GM21515 (cell line): Measurements from ENCODE around the gene RASD1.

ENCODE experiments used
- ATAC-seq: cut with Tn5 transposase; IDR thresholded peaks from one replicate; pipeline ENCODE4 v1.9.1; 2021; ENCODE audit not compliant: unreplicated experiment

Gene RASD1

GRCh38 chr17:17527534-17527933 lies 31.3 kb upstream of the RASD1 start:
- no peak for ATAC-seq

GRCh38 chr17:17526369-17526768 lies 30.2 kb upstream of the RASD1 start:
- ATAC-seq: no peak

DNA sequence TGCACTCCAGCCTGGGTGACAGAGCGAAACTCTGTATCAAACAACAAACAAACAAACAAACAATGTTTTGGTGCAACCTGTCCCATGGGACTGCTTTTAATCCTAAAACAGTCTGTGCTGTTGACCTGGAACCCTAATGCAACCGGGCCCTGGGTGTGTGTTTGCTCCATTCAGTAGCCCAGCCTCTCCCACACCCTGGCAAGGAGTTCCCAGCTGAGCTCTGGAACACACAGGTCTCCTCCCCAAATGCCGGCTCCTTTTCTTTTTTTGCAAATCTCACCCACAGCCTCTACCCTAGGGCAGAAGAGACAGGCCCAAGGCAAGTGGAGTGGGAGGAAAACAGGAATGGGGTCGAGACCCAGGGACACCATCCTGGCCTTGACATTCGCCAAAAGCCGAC lies 29.8 kb upstream of the RASD1 start:
- ATAC-seq: no peak

DNA sequence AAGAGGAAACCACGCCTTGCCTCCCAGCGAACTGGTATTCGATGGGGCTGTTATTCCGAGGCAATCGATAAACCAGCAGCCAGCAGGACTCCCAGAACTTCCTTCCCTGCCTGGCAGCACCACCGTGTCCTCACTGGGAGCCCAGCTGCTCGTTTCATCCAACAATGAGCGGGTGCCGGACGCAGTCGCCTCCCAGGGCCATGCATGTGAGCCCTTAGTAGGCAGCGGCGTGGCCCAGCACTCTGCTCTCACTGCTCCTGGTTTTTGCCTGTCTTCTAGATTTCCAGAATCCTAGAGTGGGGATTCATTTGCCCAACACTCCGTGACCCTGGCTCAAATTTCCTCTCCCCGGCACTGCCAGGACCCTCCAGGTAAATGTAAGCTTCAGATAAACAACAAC lies 29.1 kb upstream of the RASD1 start:
- ATAC-seq: no peak

GRCh38 chr17:17523731-17524490 lies 27.7 kb upstream of the RASD1 start:
- ATAC-seq: no peak

DNA sequence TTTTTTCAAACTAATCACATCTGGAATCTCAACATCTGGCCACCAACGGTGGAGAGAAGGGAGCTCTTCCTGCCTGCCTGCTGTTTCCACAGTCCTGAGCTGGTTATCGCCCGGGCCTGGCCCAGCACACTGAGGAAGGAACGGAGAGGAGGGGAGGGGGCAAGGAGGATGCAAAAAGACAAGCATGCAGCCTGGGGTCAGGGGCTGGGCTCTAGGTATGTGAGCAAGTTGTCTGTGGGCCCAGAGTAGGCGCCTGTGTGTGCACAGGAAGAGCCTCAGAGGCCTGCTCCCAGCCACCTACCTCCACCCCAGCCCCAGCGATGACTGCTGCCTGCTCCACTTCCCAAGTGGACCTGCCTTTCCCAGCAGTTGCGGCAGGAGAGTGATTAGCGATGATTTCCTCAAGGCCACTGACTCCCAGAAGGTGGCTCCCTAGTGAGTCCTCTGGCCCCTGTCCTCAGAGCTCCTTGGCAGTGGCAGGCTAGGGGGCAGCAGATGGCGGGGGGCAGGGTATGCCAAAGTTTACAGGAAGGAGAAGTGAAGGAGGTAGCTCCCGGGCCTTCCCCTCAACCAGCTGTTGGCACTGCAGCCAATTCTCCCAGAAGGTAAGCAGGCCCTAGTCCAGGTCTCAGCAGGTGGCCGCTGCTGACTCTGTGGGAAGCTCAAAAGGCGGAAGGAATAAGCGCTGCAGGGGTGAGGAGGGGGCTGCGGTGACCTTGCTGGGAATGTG lies 27.0 kb upstream of the RASD1 start:
- ATAC-seq: no peak

DNA sequence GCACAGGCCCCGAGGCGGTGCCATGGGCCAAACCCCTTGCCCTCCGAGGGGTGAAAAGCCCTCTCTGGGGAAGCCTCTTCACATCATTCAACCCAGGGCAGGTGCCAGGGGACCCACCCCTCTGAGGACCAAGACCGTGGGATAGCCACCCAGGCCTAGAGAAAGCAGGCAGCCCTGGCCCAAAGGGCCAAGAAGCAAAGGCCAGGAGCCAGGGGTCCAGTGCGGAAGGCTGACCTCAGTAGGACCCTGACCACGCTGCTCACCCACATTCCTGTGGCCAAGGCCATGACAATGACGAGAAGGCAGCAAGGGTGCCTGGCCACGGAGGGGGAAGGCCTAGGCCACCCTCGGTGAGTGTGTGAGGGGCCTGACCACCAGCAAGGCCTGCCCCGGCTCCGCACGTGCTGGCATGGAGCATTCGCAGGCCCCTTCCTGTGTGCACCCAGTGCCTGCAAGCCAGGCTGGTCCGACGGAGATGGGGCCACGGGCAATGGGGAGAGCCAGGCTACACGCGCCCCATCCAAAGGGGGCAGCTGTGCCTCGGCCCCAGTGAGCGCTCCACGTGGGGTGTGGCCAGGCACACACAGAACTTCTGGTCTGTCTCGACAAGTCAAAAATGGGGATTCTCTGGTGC lies 24.5 kb upstream of the RASD1 start:
- ATAC-seq: no peak

DNA sequence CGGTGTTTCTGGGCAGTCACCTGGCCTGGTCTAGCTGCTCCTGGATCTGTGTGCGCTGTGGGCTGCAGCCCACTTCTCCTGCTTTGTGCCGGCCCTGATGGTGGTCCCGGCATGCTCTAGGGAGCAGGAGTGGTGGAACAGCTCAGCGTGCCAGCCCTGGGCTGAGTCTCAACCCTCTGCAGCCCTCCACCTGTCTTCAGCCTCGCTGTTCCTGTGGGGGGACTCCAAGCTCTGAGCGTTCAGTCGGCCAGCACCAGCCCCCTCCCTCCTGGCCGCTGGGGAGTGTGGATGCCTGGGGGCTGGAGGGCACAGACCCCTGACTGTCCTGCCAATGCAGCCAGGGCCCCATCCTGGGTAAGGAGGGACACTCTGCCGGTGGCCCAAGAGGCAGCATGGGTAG lies 23.7 kb upstream of the RASD1 start:
- ATAC-seq: no peak

DNA sequence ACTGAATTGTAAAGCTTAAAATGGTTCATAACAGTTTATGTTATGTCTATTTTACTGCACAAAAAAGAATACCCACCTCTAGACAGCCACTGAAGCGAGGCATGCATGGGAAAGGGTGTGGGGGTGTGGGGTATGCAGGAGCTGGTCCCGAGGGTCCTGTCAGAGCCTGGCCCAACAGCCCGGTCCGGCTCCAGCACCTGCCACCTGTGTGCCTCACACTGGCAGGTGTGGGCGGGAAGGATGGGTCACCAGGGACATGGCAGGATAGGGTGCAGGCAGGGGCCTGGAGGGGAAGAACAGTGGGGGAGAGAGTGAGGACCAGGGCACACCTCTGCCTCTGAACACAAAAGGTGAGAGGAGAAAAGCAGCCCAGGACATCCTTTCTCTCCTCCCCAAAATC lies 22.8 kb upstream of the RASD1 start:
- ATAC-seq: no peak

DNA sequence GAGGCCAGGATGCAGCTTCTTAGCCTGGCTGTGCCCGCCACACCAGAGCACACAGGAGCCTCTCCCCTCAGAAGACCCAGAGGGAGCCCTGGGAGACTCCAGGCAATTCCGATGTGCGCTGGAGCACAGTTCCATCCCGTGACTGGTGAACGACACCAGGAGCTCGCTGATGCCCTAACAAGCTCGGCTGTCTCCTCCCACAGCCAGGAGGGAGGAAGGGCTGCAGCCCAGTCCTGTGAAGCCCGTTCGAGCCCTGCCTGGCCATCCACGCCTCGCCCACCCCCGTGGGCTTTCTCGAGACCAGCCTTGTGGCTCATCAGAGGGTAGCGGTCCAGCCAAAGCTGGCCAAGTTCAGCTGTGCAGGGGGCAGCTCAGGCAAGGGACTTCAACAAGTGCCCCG lies 21.8 kb upstream of the RASD1 start:
- ATAC-seq: no peak

DNA sequence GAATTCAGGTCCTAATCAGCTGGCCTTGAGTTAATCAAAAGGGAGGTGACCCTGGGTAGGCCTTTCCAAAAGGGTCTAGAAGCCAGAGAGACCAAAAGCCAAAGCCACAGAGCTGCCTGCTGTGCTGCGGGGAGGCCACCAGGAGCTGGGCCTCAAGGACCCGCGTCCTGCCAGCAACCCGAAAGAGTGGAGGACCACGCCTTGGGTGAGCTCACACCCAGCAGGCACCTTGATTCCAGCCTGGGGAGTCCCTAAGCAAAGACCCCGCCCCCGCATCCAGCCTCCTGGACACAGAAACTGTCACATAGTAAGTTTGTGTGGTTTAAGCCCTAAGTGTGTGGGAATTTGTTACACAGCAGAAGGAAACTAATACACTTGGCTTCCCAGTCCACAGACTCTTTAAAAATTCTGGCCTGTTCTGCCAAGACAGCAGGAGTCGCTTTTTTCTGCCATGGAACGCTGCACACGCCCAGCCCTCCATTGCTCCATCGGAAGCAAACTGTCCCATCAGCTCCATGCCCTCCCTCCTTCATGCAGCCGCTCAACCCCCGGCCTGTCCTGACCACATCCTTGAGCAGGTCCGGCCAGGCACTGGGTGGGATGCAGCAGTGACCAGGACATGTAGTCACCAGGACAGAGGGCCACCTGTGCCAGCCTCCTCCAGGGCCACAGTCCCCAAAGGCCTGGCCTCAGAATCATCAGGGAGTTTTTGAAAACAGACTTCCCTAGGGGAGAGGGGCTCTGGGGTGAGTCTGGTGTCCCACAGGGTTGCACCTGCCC lies 20.9 kb upstream of the RASD1 start:
- no peak for ATAC-seq

- ATAC-seq: no peak
Observed at GRCh38 chr17:17515934-17516930, 20.0 kb upstream of the RASD1 start.

- ATAC-seq: no peak
Observed at GRCh38 chr17:17514993-17515933, 19.1 kb upstream of the RASD1 start.

DNA sequence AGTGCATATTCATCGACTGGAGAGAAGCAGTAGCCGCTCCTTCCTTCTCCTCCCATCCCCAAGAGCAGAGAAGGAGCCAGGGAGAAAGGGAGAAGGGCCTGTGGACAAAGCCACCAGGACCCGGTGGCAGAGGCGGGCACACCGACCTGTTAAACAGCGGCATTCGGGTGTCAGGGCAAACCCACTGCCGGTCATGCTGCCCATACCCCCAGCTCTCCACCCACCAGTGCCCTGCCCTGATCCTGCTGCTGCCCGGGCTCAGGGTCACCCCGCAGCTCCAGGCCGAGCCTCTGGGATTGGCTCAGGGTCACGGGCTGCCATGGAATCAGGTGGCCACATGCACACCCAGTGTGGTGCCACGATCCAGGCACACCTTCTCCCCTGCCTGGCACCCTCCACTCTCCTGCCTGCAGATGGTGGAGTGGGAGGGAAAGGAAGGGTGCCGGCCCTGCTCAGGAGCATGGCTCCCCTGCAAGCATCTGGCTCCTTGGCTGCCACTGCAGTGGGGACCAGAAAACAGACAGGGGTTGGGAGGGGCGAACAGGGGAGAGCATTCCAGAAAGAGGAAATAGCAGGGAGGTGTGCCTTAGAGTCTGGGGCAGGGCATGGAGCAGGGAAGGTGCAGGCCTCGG lies 18.3 kb upstream of the RASD1 start:
- no peak for ATAC-seq

- no peak for ATAC-seq
Observed at GRCh38 chr17:17513626-17514025, 17.4 kb upstream of the RASD1 start.

GRCh38 chr17:17512866-17513265 lies 16.7 kb upstream of the RASD1 start:
- no peak for ATAC-seq

DNA sequence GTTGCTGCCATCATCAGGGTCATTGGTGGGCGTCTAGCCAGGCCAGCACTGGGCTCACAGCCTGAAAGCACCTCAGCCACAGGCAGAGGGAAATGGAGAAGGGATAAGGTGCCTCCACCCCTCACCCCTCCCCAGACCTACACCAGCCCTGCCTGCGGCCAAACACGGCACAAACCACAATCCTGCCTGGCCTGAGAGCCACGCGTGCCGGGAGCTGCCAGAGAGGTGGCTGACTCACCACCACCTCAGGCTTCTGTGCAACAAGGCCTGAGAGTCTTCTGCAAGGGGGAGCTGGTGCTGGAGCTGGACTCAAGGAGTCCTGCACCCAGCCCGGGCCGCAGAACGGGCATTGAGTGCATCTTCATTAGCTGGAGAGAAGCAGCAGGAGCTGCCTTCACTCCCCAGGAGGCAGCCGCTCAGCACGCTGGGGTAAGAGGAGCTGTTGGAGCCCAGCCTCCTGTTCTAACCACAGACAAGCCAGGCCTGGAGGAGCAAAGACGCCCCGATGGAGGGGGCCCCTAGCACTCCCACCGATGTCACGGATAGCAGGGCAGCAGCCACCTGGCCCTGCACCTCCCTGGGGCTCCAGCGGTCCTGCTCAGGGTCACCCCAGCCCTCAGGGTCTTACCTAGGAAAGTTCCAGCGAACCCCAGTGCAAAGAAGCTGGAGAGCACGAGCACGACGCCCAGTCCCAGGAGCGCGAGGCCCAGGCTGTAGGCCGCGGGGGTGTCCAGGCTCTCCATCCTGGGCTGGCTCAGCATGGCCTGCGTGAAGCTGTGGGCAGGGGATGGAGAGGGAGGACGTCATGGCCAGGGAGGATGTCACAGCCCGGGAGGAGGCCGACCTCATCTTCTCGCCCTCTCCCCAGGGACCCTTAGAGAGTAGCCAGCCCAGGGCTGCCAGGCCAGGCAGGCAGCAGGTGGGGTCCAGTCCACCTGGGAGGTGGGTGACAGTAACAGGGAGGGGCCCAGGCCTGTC lies 16.0 kb upstream of the RASD1 start:
- no peak for ATAC-seq
